ENCODE results near the gene CHCHD6. TPM values are rescaled to one million over a fixed set of nuclear protein-coding genes. Genes with fewer than 3 reads are reported as not detected.

The CHCHD6 gene
- total and polyA plus RNA-seq, 2 donors (not counting 3 experiments of a cell fraction or from before 2014, with no cell fraction given): 8.4 to 10.1 TPM

- intact Hi-C loops (cut with micrococcal nuclease): no loop called here
- dilution Hi-C loops (cut with MboI; ENCODE audit: extremely low pct_ligation_motif_present, low sequenced_read_pairs): no loop called here
- no peaks in the 10 kb centered on the region for H4K20me1 ChIP-seq (replicated peaks; ENCODE audit: control insufficient read depth, extremely low read depth, insufficient read depth, low read length)
- no peak overlapping the region for H3K4me3 ChIP-seq (replicated peaks in 1 of 3; ENCODE audit: insufficient read depth in 1 of 3, low read depth in 1 of 3, low read length in 3 of 3)
- no peaks in the 10 kb centered on the region for H3K4me1 ChIP-seq (ENCODE audit: control insufficient read depth, extremely low read depth, insufficient read depth, low read length)
- CTCF ChIA-PET: no interaction called here
- DNase-seq (ENCODE audit: low read depth, low spot score): no peak
- H3K27me3 ChIP-seq (ENCODE audit: control insufficient read depth in 2 of 2, insufficient read depth in 2 of 2, low read length in 2 of 2): no peaks in the 10 kb centered on the region
- no peak overlapping the region for H2AFZ ChIP-seq (ENCODE audit: low read depth, low read length)
- H3K9me1 ChIP-seq (replicated peaks; ENCODE audit: control insufficient read depth, extremely low read depth, insufficient read depth, low read length): no peaks in the 10 kb centered on the region
- no peak overlapping the region for H3K27ac ChIP-seq (ENCODE audit: insufficient read depth, low read depth, low read length)
- TF ChIP-seq GATA2 (IDR thresholded peaks at IDR 0.05; ENCODE audit: insufficient read depth, insufficient read length, low read depth, low read length): no peak
- no peak for TF ChIP-seq JUN (IDR thresholded peaks at IDR 0.05; ENCODE audit: borderline replicate concordance, insufficient read depth, insufficient read length, low read depth)
- no peak for TF ChIP-seq CTCF (IDR thresholded peaks at IDR 0.05; ENCODE audit: extremely low read depth in 1 of 2, insufficient read depth in 1 of 2, low read depth in 1 of 2, low read length in 2 of 2)
- TF ChIP-seq FOS (IDR thresholded peaks at IDR 0.05; ENCODE audit: borderline replicate concordance, insufficient read depth, low read length): no peak
- no peak for TF ChIP-seq POLR2AphosphoS5 (IDR thresholded peaks at IDR 0.05; ENCODE audit: insufficient read depth, low read depth, low read length)
- no peak for TF ChIP-seq POLR2A (IDR thresholded peaks at IDR 0.05; ENCODE audit: low read depth, low read length)
- TF ChIP-seq MYC (IDR thresholded peaks at IDR 0.05; ENCODE audit: low read depth, low read length): no peak
- TF ChIP-seq EZH2 (IDR thresholded peaks at IDR 0.05; ENCODE audit: borderline replicate concordance, low read depth, low read length, severe bottlenecking): no peak
- no peak for TF ChIP-seq MAX (IDR thresholded peaks at IDR 0.05; ENCODE audit: insufficient read depth, insufficient read length)
- no peak overlapping the region for H3K9ac ChIP-seq (replicated peaks; ENCODE audit: extremely low read depth, insufficient read depth, low read length)
- POLR2A ChIA-PET: no interaction called here
- H3K36me3 ChIP-seq (ENCODE audit: control insufficient read depth in 2 of 2, extremely low read depth in 1 of 2, insufficient read depth in 2 of 2, low read length in 2 of 2): no peaks in the 10 kb centered on the region
- no peaks in the 10 kb centered on the region for H3K79me2 ChIP-seq (ENCODE audit: control insufficient read depth, insufficient read depth, low read length)
- BruUV-seq (replicated peaks): no TSS peak
- H3K9me3 ChIP-seq (replicated peaks; ENCODE audit: control insufficient read depth, insufficient read depth, low read length): no peaks in the 10 kb centered on the region
- H3K4me2 ChIP-seq (ENCODE audit: insufficient read depth, low read length): no peak overlapping the region
- FAIRE-seq: no peak
Observed at GRCh38 chr3:126723237-126723636, 19.2 kb downstream of the CHCHD6 start.

Measured in endothelial cell of umbilical vein (primary cell).